HuH-7.5 (cell line): Measurements from ENCODE around the gene AEBP2.

Experiments used
- DNase-seq: peaks from one replicate; pipeline ENCODE4 v3.0.0; 2011; ENCODE audit warnings: low spot score

Gene AEBP2

GRCh38 chr12:19553175-19553574, 113.9 kb downstream of the AEBP2 start:
- no peak for DNase-seq

- no peak for DNase-seq
Observed at GRCh38 chr12:19561411-19561961, 122.2 kb downstream of the AEBP2 start.
